ENCODE results near the gene LRRC4C. TPM values are rescaled to one million over a fixed set of nuclear protein-coding genes. Genes with fewer than 3 reads are reported as not detected.

LRRC4C gene
- total RNA-seq, 1 donor from 2014 or later, result 14.0 TPM

GRCh38 chr11:41145420-41145819 is 314.0 kb downstream of the LRRC4C start:
- no peaks in the 10 kb centered on the region for H3K36me3 Mint-ChIP-seq
- no peaks in the 10 kb centered on the region for H3K9me3 Mint-ChIP-seq
- DNase-seq (ENCODE audit: extremely low spot score, unreplicated experiment), result no peak
- H3K4me3 Mint-ChIP-seq, result no peak overlapping the region
- no peaks in the 10 kb centered on the region for H3K27me3 Mint-ChIP-seq
- TF ChIP-seq CTCF (conservative IDR thresholded peaks at IDR 0.05), result no peak
- H3K27ac Mint-ChIP-seq, result no peak overlapping the region
- H3K4me1 Mint-ChIP-seq (ENCODE audit: unreplicated experiment), result no peaks in the 10 kb centered on the region

- TF ChIP-seq CTCF (conservative IDR thresholded peaks at IDR 0.05), result no peak
- H3K4me3 Mint-ChIP-seq, result no peak overlapping the region
- H3K27me3 Mint-ChIP-seq, result no peaks in the 10 kb centered on the region
- H3K36me3 Mint-ChIP-seq, result no peaks in the 10 kb centered on the region
- H3K4me1 Mint-ChIP-seq (ENCODE audit: unreplicated experiment), result no peaks in the 10 kb centered on the region
- H3K9me3 Mint-ChIP-seq, result no peaks in the 10 kb centered on the region
- DNase-seq (ENCODE audit: extremely low spot score, unreplicated experiment), result no peak
- no peak overlapping the region for H3K27ac Mint-ChIP-seq
Observed at GRCh38 chr11:41134971-41135370, 324.5 kb downstream of the LRRC4C start.

- no peak for DNase-seq (ENCODE audit: extremely low spot score, unreplicated experiment)
- H3K27ac Mint-ChIP-seq, result no peak overlapping the region
- H3K27me3 Mint-ChIP-seq, result no peaks in the 10 kb centered on the region
- H3K4me1 Mint-ChIP-seq (ENCODE audit: unreplicated experiment), result no peaks in the 10 kb centered on the region
- no peaks in the 10 kb centered on the region for H3K36me3 Mint-ChIP-seq
- no peaks in the 10 kb centered on the region for H3K9me3 Mint-ChIP-seq
- H3K4me3 Mint-ChIP-seq, result no peak overlapping the region
- no peak for TF ChIP-seq CTCF (conservative IDR thresholded peaks at IDR 0.05)
Observed at GRCh38 chr11:41133023-41133422, 326.4 kb downstream of the LRRC4C start.

GRCh38 chr11:41121600-41121999 is 337.9 kb downstream of the LRRC4C start:
- Mint-ChIP-seq H3K27me3 (no peaks in the 10 kb centered on the region), H3K27ac (no peak overlapping the region), H3K9me3 (no peaks in the 10 kb centered on the region), H3K4me1 (ENCODE audit: unreplicated experiment) (peaks cover 7% of the 10 kb centered on the region), H3K4me3 (no peak overlapping the region), H3K36me3 (no peaks in the 10 kb centered on the region)
- TF ChIP-seq CTCF (conservative IDR thresholded peaks at IDR 0.05), result no peak
- no peak for DNase-seq (ENCODE audit: extremely low spot score, unreplicated experiment)

GRCh38 chr11:41119484-41119883 is 340.0 kb downstream of the LRRC4C start:
- Mint-ChIP-seq H3K27ac (no peak overlapping the region), H3K9me3 (no peaks in the 10 kb centered on the region), H3K4me3 (no peak overlapping the region), H3K27me3 (peaks cover 3% of the 10 kb centered on the region), H3K36me3 (no peaks in the 10 kb centered on the region), H3K4me1 (ENCODE audit: unreplicated experiment) (peaks cover 7% of the 10 kb centered on the region)
- no peak for DNase-seq (ENCODE audit: extremely low spot score, unreplicated experiment)
- no peak for TF ChIP-seq CTCF (conservative IDR thresholded peaks at IDR 0.05)

- Mint-ChIP-seq H3K9me3 (no peaks in the 10 kb centered on the region), H3K27ac (no peak overlapping the region), H3K4me3 (no peak overlapping the region), H3K27me3 (peaks cover 5% of the 10 kb centered on the region), H3K36me3 (no peaks in the 10 kb centered on the region), H3K4me1 (ENCODE audit: unreplicated experiment) (peaks cover 7% of the 10 kb centered on the region)
- DNase-seq (ENCODE audit: extremely low spot score, unreplicated experiment), result no peak
- no peak for TF ChIP-seq CTCF (conservative IDR thresholded peaks at IDR 0.05)
Observed at GRCh38 chr11:41118521-41118920, 340.9 kb downstream of the LRRC4C start.
